Epidermal melanocyte (primary cell): ENCODE measurements around the gene ASAH2.
"Not testable (repeated sequence)": the region's sequence is repeated elsewhere in the genome, so short reads cannot be mapped to it uniquely, and the experiment has no call there.

Experiments
- DNase-seq: peaks from one replicate; pipeline ENCODE4 v3.0.0; 2011; ENCODE audit warnings: low spot score; ENCODE audit not compliant: insufficient read length

ASAH2 gene

DNA sequence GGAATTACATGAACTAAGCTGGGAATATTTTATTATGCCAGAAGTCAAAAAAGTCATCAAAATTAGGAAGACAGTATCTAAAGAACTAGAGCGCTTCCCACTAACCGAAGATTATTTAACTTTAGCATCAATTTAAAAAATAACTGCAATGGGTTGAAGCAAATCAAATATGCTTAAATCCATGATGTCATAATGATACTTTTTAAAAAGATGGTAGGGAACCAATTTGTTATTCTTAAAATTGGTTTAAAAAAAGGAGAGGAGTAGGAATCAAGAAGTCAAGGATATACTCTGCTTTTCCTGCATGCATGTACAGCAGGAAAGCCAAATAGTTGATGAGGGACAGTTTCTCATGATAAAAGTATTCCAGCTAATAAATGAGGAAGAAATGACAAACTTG lies 3.2 kb upstream of the ASAH2 start:
- DNase-seq, result no peak

DNA sequence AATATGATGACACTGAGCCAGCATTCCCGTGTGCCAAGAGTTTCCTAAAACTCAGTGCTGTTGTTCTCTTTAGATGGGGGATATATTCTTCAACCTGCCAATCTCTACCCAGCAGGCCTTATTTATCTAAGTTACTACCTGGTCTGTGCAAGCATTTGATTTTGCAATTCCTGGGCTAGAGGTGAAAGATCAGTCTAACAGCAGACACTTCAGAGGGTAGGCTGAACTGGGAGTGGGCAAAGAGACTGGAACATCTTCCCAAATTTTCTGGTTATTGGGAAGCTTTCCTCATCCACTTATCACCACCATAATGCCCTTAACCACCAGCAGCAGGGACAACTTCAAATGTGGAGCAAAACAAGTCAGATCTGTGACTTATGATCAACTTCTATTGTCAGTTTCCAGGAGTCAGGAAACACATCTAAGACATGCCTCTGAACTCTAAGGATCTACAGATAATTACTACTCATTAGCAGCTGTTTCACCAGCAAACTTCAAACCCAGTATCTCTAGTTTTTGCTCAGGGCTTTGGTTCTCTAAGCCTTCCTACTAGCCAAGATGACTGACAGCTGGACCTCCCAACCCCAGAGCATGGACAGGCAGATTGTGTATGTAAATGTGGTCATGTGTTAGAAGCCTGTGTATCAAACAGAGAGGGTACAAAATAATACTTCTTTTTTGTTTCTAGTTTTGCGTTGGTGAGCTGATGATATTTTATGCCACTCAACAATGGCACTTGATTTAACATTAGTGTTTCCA lies 1.0 kb downstream of the ASAH2 start:
- no peak for DNase-seq

GRCh38 chr10:50248598-50248997 lies 2.7 kb downstream of the ASAH2 start:
- DNase-seq, result no peak

DNA sequence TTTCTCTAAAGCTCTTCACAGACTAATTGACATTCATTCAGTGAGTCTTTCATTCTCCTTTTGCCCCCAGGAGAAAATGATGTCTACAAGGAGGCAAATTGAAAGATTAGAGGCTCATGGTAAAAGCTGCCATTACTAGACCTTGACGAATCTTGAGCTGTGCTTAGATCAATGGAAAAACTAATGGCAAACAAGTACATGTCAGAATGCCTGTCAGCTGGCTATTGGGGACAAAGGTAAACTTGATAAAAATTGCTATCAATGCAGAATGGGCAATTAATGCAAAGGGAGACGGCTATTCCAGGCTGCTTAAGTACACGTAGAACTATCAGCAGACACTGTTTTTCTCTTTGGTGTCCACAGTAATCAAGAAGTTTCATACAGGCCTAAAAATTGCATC lies 3.3 kb downstream of the ASAH2 start:
- DNase-seq, result no peak

GRCh38 chr10:50244201-50244600 lies 7.1 kb downstream of the ASAH2 start:
- DNase-seq, result no peak

DNA sequence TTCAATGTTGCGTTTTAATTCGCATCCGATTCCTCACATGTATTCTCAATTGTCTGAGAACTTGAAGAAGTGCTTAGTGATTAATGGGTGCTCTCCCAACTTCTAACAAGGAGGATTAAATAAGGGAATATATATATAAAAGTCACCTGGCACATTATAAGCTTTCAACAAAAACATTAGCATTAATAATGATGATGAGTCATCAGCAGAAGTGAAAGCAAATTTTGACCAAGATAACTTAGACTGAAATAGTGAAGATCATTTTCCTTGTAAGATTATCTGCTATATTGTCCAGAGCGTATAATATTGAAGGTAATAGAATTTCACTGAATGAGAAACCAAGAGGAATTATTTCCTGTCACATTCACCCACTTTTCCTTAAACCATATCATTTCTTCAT lies 8.5 kb downstream of the ASAH2 start:
- DNase-seq, result no peak

- DNase-seq, result not testable (repeated sequence)
These were observed 9.8 kb downstream of the ASAH2 start for GRCh38 chr10:50241478-50241877.

GRCh38 chr10:50234486-50234885 lies 16.8 kb downstream of the ASAH2 start:
- DNase-seq, result no peak

GRCh38 chr10:50232261-50232639 lies 19.1 kb downstream of the ASAH2 start:
- DNase-seq, result no peak

- no peak for DNase-seq
These were observed 19.6 kb downstream of the ASAH2 start for GRCh38 chr10:50231515-50232260.

GRCh38 chr10:50229460-50229859 lies 21.9 kb downstream of the ASAH2 start:
- DNase-seq, result no peak

DNA sequence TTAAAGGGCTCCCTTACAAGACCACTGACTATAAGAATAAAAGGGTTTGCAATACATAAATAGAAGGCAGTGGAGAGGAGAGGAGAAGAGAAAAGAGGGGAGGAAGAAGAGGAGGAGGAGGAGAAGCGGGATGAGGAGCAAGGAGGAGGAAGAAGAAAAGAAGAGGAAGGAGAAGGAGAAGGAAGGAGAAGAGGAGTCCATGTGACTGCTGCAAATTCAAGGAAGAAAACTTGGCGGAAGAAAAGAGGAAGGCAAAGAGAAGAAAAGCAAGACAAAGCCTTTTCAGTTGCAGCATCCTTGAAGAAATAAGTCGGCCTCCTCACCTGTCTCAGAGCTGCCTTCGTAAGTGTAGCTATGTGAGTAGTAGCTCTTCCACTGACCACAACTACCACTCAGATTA lies 22.6 kb downstream of the ASAH2 start:
- DNase-seq, result no peak

- DNase-seq, result no peak
These were observed 24.7 kb downstream of the ASAH2 start for GRCh38 chr10:50226610-50227009.

GRCh38 chr10:50224330-50224952 lies 26.9 kb downstream of the ASAH2 start:
- no peak for DNase-seq

DNA sequence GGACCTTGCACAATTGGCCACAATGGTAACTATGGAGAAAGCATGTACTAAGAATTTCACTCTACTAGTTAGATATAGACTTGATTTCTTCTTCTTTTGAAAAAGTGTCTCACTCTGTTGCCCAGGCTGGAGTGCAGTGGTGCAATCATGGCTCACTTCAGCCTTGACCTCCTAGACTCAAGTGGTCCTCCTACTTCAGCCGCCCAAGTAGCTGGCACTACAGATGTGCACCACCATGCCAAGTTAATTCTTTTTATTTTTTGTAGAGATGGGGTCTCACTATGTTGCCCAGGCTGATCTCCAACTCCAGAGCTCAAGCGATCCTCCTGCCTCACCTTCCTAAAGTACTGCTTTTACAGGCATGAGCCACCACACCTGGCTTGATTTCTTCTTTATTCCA lies 29.1 kb downstream of the ASAH2 start:
- DNase-seq, result no peak

GRCh38 chr10:50221470-50221869 lies 29.8 kb downstream of the ASAH2 start:
- DNase-seq, result no peak

- DNase-seq, result no peak
These were observed 31.7 kb downstream of the ASAH2 start for GRCh38 chr10:50219646-50220045.

GRCh38 chr10:50219200-50219599 lies 32.1 kb downstream of the ASAH2 start:
- no peak for DNase-seq

GRCh38 chr10:50216894-50217293 lies 34.4 kb downstream of the ASAH2 start:
- DNase-seq, result no peak

- no peak for DNase-seq
These were observed 34.9 kb downstream of the ASAH2 start for GRCh38 chr10:50216418-50216817.

GRCh38 chr10:50211670-50212069 lies 39.6 kb downstream of the ASAH2 start:
- DNase-seq, result no peak

DNA sequence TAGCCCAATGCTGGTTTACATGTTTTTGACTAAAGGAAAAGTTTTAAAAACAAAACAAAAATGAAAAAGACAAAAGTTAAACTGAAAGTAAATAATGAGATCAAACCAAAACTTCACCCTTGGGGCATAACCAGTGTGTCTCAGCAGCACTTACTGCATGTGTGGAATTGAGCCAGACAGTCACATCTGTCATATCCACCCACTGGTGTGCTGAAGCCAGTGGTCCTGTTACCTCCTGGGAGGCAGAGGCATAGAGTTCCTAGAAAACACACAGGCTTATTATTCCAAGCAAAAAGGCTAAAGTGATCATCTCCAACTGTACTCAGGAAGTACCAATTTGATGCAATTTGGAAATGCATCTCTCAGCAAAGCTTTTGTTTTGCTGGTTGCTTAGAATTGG lies 40.4 kb downstream of the ASAH2 start:
- no peak for DNase-seq
